HG03175 (cell line): ENCODE results near the gene ZNF141.
"Not testable (repeated sequence)": the region's sequence is repeated elsewhere in the genome, so short reads cannot be mapped to it uniquely, and the experiment has no call there.

Experiments
- ATAC-seq: cut with Tn5 transposase; IDR thresholded peaks from one replicate; pipeline ENCODE4 v1.9.1; 2021; ENCODE audit warnings: mild to moderate bottlenecking, moderate library complexity; ENCODE audit not compliant: unreplicated experiment

ZNF141 gene

DNA sequence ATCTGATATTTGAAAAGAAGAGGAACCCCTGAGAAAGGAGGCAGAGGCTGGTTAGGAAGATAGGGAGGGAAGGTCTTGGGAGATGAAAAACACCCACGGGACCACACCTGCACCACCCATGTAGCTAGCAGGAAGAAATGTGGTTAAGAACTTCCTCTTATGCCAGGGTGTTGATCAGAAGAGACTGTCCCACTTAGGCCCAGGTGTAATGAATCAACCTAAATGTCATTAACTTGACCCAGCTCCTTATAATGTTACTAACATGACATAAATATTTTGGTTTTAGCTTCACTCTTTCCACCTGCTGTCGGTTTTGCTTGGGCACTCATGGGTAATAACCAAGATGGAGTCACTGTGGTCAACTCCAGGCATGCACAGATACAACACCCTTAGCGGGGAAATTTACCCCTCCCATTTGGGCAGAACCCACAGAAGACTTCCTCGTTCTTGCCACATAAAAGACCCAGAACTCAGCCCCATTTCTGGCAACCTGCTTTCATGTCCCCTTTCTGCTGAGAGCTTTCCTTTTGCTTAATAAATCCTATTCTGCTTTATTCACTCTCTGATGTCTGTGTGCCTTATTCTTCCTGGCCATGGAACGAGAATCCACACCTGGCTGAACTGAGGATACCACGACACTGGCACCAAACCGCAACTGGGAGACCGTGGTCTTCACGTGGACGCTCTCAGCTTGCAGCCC, 46.8 kb downstream of the ZNF141 start:
- no peak for ATAC-seq

DNA sequence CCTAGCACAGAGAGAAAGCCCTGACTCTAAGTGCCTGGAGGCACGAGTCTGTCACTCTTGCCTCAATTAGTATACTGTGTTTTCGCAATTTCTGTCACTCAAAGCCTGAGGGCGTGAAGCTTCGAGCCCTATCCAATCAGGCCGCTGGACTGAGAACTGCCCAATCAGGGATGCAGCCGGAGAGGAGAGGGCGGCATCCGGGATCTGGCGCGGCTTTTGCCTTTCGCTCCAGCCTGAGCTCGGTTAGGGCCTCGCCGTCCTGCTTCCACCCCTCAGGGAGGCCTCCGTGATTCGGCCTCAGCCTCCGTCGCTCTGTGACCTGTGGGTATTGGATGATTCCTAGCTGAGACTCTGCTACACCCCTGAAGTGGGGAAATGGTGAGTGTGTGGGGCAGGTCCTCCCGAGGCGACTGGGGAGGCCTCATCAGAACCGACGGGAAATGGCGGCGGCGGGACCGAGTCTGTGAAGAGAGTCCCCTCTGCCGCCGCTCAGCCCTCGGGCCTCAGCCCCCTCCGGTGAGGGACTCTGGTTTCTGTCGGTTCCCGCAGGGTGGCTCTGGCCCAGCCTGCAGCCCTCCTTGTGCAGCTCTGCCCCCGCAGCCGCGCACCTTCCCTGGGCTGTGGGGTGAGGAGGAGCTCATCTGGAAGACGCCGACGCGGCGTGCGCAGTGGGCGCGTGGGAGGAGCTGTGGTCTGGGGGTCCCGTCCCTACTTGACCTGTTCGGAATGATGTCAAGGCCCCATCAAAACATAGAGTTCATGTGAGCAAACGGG, 48.5 kb downstream of the ZNF141 start:
- ATAC-seq = no peak

DNA sequence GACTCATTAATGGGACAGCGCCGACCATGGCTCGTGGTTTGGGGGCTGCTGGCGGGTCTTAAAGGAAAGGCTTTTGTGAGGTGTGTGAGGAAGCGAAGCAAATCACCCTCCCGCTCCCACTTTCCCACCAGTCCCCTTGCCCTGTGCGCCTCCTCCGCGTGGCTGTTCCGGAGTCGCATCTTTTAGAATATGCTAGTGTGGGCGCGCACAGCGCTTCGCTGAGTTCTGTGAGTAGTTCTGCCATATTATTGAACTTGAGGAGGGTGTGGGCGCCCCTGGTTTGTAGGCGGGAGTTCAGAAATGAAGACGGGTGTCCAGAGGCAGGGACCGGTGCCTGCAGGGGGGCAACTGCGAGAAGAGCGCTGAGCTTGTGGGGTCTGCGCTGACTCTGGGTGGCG, 49.1 kb downstream of the ZNF141 start:
- ATAC-seq = no peak

DNA sequence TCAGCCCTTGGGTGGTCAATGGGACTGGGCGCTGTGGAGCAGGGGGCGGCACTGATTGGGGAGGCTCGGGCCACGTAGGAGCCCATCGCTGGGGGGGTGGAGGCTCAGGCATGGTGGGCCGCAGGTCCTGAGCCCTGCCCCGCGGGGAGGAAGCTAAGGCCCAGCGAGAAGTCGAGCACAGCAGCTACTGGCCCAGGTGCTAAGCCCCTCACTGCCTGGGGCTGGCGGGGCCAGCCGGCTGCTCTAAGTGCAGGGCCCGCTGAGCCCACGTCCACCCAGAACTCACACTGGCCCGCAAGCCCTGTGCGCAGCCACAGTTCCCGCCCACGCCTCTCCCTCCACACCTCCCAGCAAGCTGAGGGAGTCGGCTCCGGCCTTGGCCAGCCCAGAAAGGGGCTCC, 66.4 kb downstream of the ZNF141 start:
- no peak for ATAC-seq

DNA sequence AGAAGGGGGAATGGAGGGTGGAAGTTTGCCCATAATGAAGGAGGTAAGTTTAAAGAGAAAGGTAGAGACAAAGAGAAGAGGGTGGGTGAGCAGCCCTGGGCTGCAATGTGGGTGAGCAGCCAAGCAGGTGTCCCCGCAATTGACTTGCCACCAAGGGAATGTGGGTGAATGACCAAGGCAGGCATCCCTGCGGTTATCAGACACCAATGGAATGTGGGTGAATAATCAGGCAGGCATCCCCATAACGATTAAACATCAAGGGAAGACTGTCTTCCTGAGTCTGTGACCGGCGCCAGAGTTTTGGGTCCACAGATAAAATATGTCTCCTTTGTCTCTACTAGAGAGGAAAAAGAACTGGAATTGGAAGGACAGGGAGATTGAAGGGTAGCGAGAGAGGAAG, 70.7 kb downstream of the ZNF141 start:
- not testable (repeated sequence) for ATAC-seq

DNA sequence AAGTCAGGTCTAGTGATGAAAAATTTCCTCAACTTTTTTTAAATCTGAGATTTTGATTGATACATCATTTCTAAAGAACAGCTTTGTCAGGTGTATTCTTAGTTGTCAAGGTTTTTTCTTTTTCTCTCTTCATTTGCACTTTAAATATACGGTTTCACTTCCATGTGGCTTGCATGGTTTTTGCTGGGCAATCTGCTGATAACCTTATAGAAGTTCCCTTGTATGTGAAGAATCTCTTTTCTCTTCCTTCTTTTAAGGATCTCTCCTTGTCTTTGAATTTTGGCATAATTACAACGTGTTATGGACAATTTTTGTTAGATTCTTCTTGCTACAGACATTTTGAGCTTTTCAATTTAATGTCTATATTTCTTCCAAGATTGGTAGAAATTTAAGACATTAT, 85.0 kb downstream of the ZNF141 start:
- no peak for ATAC-seq
